Stimulated activated CD4-positive, alpha-beta T cell treated with anti-CD3 and anti-CD28 coated beads, Interleukin-15, amount 100 ng/mL, for 24 hours (primary cell): ENCODE data around the gene NINJ1.

ENCODE experiments used
- DNase-seq: peaks from one replicate; pipeline ENCODE4 v3.0.0-alpha.2; 2020

Gene NINJ1

GRCh38 chr9:93159601-93160471 lies 25.8 kb upstream of the NINJ1 start:
- peak; percentile 83 for DNase-seq

GRCh38 chr9:93156475-93157008 lies 22.5 kb upstream of the NINJ1 start:
- peak; percentile 65 for DNase-seq

DNA sequence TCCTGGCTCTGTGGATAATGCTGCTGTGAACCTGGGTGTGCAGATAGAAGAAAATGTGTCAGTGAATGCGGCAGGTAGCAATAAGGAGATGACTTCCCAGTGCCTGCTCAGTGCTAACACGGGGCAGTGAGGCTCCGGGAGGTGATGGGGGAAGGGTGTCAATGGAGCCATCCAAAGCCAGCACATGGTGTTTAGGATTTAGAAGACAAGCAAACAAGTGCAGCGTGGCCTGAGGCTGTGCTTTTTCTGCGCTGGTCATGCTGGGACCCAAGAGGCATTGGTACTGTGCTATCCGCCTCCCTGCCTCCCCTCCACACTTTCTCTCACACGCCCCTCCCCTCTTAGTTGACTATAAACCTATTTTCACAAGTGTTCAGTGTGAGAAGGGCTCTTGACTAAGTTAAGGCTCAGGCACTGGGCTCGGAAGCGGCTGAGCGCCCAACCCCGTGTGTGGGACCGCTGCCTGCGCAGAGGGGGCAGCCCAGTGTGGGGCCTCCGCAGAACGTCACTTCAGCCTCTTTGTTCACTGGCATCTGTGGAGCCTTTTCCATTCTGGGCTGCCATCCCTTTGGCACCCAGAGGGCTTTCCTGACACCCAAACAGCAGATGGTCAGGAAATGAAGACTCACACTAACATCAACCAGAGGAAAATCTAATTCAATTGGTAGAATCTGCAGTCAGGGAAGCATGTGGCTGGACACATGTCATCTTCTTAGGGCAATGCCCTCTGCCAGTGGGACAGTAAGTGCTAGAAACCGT lies 21.8 kb upstream of the NINJ1 start:
- no peak for DNase-seq

GRCh38 chr9:93154293-93154903 lies 20.3 kb upstream of the NINJ1 start:
- DNase-seq, result peak; percentile 56

DNA sequence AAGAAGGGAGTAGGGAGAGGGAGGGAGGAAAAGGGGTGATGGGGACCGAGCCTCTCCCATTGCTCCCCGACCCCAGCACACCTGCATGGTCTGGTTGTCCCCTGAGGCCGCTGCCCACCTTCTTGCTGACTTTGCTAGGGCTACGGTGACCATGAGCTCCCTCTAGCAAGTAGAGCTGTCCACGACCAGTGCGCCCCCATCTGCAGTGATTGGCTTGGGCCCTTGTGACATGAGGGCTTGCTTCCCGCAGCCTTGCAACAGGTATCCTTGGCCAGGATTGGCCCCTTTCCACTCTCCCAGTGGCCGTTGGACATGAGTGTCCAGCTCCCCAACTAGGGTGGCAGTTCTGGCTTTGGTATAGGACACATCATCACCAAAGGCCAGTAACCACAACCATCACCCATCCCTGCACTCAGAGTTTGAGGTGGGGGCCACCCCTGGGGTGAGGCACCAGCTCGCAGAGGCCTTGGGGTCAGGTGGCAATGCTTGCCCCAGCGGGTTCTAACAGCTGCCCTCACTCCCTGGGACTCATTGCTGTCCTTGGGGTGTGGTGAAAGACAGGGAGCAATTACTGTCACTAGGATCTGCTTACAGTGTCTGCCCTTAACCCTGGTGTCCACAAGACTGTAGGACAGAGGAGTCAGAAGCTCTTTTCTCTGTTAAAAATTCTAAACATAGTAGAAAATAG lies 17.2 kb upstream of the NINJ1 start:
- DNase-seq, result no peak

DNA sequence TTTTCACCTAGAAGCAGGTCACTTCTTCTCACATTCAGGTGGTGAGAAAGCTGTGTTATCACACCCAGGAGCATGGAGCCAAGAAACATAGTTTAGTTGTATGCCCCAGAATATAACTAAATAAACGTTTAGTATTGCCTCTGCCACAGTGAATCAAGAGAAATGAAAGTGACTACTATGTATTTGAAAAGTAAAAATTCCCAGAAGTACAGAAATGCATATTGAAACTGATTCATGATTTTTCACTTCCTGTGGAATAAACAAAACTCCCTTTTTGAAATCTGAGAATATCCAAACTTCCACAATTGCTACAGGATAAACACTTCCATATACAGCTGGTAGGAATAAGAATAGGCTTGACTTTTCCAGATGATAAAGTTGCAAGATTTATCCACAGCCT lies 15.3 kb upstream of the NINJ1 start:
- no peak for DNase-seq

GRCh38 chr9:93148721-93149120 lies 14.7 kb upstream of the NINJ1 start:
- no peak for DNase-seq

GRCh38 chr9:93147632-93148031 lies 13.6 kb upstream of the NINJ1 start:
- DNase-seq, result no peak

- peak; percentile 67 for DNase-seq
Observed at GRCh38 chr9:93146696-93147095, 12.6 kb upstream of the NINJ1 start.

GRCh38 chr9:93143830-93144530 lies 9.9 kb upstream of the NINJ1 start:
- DNase-seq, result peak; percentile 44

- no peak for DNase-seq
Observed at GRCh38 chr9:93141771-93142483, 7.9 kb upstream of the NINJ1 start.

DNA sequence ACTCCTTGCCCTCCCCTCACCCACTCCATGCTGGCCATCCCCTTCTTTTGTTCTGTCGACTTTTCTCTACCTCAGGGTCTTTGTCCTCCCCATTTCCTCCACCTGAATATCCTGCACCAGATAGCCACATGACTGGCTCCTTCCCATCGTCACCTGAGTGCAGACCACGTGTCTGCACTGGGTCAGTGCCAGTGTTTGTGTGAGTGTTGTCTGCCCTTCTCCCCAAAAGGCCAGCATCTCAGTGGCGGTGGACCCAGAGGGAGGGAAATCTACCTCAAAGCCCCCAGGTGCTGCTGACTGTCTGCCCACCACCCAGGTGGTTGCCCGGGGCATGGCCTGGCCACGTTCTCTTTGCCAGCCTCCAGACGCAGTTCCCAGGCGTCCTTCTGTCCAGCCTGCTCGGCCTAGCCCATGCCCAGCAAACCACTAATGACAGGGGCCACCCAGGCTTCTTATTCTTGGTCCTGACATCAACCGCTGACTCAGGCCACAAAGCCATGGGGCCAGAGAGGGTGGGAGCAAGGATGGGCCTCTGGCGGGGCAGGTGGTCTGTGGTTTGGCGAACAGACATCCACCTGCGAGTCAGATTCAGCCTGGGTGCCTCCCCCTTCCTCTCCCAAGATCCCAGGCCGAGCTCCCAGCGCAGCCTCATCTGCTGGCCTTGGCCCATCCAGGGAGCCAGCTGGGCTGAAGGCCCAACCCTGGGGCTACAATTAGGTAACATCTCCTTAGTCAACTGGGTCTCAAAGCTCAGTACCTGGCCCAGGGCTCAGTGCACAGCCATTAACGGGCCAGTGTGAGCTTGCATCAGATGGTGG lies 5.5 kb upstream of the NINJ1 start:
- no peak for DNase-seq

DNA sequence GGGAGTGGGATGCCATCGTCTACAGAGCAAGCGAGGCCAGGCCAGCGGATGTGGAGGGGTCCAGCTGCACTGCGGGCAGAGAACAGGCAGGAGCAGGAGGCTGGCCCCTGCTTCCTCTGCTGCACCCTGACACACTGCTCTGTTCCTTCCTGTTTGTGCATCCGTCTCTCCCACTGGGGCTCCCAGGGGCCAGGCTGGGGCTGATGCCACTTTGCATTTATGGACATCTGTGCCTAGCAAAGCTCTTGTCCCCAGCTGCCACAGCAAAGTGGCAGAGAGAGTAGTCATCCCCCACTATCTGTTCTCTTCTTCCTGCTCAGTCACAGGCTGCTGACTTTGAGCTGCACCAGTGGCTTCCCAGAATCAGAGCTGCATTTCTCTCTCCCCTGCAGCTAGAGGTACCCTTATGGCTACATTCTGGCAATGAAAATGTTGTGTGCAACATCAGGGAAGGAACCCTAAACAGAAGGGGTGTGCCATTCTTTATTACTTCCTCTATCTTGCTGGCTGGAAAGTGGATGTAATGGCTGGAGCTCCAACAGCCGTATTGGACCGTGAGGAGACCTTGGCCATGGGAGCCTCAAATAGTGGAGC lies 4.2 kb upstream of the NINJ1 start:
- DNase-seq, result no peak

GRCh38 chr9:93137362-93137761 lies 3.3 kb upstream of the NINJ1 start:
- no peak for DNase-seq

GRCh38 chr9:93136011-93136440 lies 2.0 kb upstream of the NINJ1 start:
- no peak for DNase-seq

GRCh38 chr9:93134740-93135444 lies 841 bp upstream of the NINJ1 start:
- no peak for DNase-seq

- DNase-seq, result peak; percentile 74
Observed at GRCh38 chr9:93133681-93134014, 403 bp downstream of the NINJ1 start.

GRCh38 chr9:93132946-93133680 lies 938 bp downstream of the NINJ1 start:
- no peak for DNase-seq
